ENCODE results near the gene KDSR.

Gene KDSR

GRCh38 chr18:63344263-63344662 lies 22.7 kb downstream of the KDSR start:
- Histone ChIP-seq H3K27me3 (no peaks in the 10 kb centered on the region), H3K4me1 (no peaks in the 10 kb centered on the region)
- TF ChIP-seq CTCF (IDR thresholded peaks at IDR 0.05; ENCODE audit: low read depth, low read length) = no peak

GRCh38 chr18:63342206-63342605 lies 24.8 kb downstream of the KDSR start:
- no peaks in the 10 kb centered on the region for H3K4me1 ChIP-seq
- peak; percentile 49 for DNase-seq
- no peaks in the 10 kb centered on the region for H3K36me3 ChIP-seq

More at GRCh38 chr18:63344263-63344662, 22.7 kb downstream of the KDSR start:
- no peaks in the 10 kb centered on the region for H3K9me3 ChIP-seq
- H3K4me3 ChIP-seq (ENCODE audit: low read depth, low read length) = no peak overlapping the region
- no peak for DNase-seq
- H3K36me3 ChIP-seq = no peaks in the 10 kb centered on the region

GRCh38 chr18:63339920-63340484 lies 27.0 kb downstream of the KDSR start:
- Histone ChIP-seq H3K4me1 (no peaks in the 10 kb centered on the region), H3K36me3 (no peaks in the 10 kb centered on the region), H3K27me3 (no peaks in the 10 kb centered on the region), H3K4me3 (ENCODE audit: low read depth, low read length) (no peak overlapping the region), H3K9me3 (no peaks in the 10 kb centered on the region)
- peak; percentile 60 for DNase-seq
- TF ChIP-seq CTCF (IDR thresholded peaks at IDR 0.05; ENCODE audit: low read depth, low read length) = peak; percentile 56

More at GRCh38 chr18:63342206-63342605, 24.8 kb downstream of the KDSR start:
- peak; percentile 68 for TF ChIP-seq CTCF (IDR thresholded peaks at IDR 0.05; ENCODE audit: low read depth, low read length)
- Histone ChIP-seq H3K27me3 (no peaks in the 10 kb centered on the region), H3K9me3 (no peaks in the 10 kb centered on the region), H3K4me3 (ENCODE audit: low read depth, low read length) (no peak overlapping the region)

- H3K4me1 ChIP-seq = no peaks in the 10 kb centered on the region
- no peaks in the 10 kb centered on the region for H3K9me3 ChIP-seq
- H3K4me3 ChIP-seq (ENCODE audit: low read depth, low read length) = no peak overlapping the region
- TF ChIP-seq CTCF (IDR thresholded peaks at IDR 0.05; ENCODE audit: low read depth, low read length) = no peak
- no peaks in the 10 kb centered on the region for H3K36me3 ChIP-seq
- no peaks in the 10 kb centered on the region for H3K27me3 ChIP-seq
- DNase-seq = no peak
Measured at GRCh38 chr18:63336366-63337099, 30.5 kb downstream of the KDSR start.

- Histone ChIP-seq H3K4me3 (ENCODE audit: low read depth, low read length) (no peak overlapping the region), H3K27me3 (no peaks in the 10 kb centered on the region), H3K36me3 (no peaks in the 10 kb centered on the region), H3K4me1 (no peaks in the 10 kb centered on the region), H3K9me3 (no peaks in the 10 kb centered on the region)
- no peak for TF ChIP-seq CTCF (IDR thresholded peaks at IDR 0.05; ENCODE audit: low read depth, low read length)
- no peak for DNase-seq
Measured at GRCh38 chr18:63331105-63331504, 35.9 kb downstream of the KDSR start.

Data from BE2C (cell line).